ENCODE data around the gene GAK. TPM values are rescaled to one million over a fixed set of nuclear protein-coding genes. Genes with fewer than 3 reads are reported as not detected.

The GAK gene
- total RNA-seq, 1 donor from 2014 or later: 86.9 TPM

DNA sequence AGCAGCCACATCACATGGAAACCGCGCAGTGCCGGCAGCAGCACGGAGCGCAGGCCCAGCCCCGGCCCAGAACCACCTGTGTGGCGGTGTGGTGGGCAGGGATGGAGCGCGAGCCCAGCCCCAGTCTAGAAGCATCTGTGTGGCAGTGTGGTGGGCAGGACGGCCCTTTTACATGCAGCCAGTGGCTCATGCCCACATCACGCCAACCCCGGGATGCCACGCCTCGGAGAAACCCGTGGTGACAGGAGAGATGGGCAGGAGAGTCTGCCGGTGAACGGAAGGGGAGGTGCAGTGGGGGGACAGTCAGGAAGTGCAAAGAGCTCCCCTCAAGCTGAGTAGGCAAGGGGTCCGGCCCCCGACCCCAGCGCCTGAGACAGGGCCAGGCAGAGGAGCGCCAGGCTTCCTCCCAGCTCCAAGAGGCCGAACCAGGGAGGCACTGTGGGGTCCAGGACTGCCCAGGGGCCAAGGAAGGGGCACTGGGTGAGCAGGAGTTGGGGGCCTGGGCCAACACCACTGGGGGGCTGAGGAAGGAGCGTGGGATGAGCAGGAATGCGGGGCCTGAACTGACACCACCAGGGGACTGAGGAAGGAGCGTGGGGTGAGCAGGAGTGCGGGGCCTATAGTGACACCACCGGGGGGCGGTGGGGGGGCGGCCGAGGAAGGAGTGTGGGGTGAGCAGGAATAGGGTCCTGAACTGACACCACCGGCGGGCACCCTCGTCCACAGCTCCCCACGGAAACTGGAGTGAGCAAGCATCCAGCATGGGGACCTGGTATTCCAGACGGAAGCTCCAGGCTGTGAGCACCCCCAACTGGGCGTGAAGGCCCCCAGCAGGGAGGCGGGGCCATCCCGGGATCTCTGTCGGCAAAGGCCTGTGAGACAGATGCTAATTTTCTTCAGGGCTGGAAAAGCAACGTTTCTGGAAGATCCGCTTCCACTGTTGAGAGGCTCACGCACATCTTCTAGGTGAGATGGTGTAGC is 28.8 kb downstream of the GAK start:
- Mint-ChIP-seq H3K36me3 (ENCODE audit: low read depth, unreplicated experiment) (peaks cover 10% of the 10 kb centered on the region), H3K4me1 (ENCODE audit: low read depth, unreplicated experiment) (no peaks in the 10 kb centered on the region), H3K9me3 (ENCODE audit: unreplicated experiment) (no peaks in the 10 kb centered on the region), H3K4me3 (ENCODE audit: unreplicated experiment) (no peak overlapping the region), H3K27ac (ENCODE audit: unreplicated experiment) (no peak overlapping the region), H3K27me3 (ENCODE audit: low read depth, unreplicated experiment) (no peaks in the 10 kb centered on the region)
- Histone ChIP-seq H3K36me3 (ENCODE audit: insufficient read depth, low read length) (peaks cover 2% of the 10 kb centered on the region), H3K9me3 (ENCODE audit: insufficient read depth, low read depth, low read length) (no peaks in the 10 kb centered on the region), H2AFZ (ENCODE audit: low read depth, low read length) (no peak overlapping the region), H4K20me1 (ENCODE audit: insufficient read depth, low read length) (peaks cover 80% of the 10 kb centered on the region), H3K4me3 (ENCODE audit: insufficient read depth, low read depth, low read length) (no peak overlapping the region), H3K79me2 (ENCODE audit: insufficient read depth, low read length) (peaks cover 47% of the 10 kb centered on the region), H3K27me3 (ENCODE audit: insufficient read depth, low read length) (no peaks in the 10 kb centered on the region), H3K27ac (ENCODE audit: low read depth, low read length) (no peak overlapping the region), H3K4me2 (ENCODE audit: low read length) (no peak overlapping the region), H3K4me1 (ENCODE audit: insufficient read depth, low read length) (peaks cover 9% of the 10 kb centered on the region), H3K9ac (ENCODE audit: low read length) (no peak overlapping the region)
- TF ChIP-seq EZH2 (IDR thresholded peaks at IDR 0.05; ENCODE audit: insufficient read depth, low read length): no peak
- TF ChIP-seq, protein P1, sequence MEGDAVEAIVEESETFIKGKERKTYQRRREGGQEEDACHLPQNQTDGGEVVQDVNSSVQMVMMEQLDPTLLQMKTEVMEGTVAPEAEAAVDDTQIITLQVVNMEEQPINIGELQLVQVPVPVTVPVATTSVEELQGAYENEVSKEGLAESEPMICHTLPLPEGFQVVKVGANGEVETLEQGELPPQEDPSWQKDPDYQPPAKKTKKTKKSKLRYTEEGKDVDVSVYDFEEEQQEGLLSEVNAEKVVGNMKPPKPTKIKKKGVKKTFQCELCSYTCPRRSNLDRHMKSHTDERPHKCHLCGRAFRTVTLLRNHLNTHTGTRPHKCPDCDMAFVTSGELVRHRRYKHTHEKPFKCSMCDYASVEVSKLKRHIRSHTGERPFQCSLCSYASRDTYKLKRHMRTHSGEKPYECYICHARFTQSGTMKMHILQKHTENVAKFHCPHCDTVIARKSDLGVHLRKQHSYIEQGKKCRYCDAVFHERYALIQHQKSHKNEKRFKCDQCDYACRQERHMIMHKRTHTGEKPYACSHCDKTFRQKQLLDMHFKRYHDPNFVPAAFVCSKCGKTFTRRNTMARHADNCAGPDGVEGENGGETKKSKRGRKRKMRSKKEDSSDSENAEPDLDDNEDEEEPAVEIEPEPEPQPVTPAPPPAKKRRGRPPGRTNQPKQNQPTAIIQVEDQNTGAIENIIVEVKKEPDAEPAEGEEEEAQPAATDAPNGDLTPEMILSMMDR (IDR thresholded peaks at IDR 0.05; ENCODE audit: insufficient read depth, low read depth, low read length): no peak
- DNase-seq (ENCODE audit: low read depth) (no peak), FAIRE-seq (no peak)

DNA sequence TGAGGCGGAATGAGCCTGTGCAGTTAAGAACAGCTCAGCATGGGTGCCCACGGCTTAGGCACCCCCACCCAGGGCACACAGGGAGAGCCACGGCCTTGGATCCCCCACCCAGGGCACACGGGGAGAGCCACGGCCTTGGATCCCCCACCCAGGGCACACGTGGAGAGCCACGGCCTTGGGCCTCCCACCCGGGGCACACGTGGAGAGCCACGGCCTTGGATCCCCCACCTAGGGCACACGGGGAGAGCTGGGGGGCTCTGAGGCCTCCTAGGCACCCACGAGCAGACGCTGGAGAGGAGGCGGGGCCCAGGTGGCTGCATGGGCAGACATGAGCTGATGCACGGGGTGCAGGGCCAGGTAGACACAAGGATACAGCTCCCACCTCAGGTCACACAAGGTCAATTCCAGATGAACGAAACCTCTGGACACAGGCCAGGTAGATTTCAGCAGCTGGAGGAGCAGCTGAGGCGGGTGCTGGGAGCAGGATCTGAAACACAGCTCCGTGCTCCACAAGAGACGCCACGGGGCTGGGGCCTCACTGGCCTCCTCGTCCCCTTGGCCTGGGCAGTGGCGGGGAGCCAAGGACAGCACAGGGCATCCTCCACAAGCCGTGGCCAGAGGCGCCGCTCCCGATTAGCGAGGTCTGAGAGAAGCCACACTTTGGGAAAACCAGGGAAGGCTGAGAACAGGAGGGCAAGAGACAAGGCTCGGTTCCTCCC is 30.8 kb downstream of the GAK start:
- H3K27me3 Mint-ChIP-seq (ENCODE audit: low read depth, unreplicated experiment): no peaks in the 10 kb centered on the region
- H3K27me3 ChIP-seq (ENCODE audit: insufficient read depth, low read length): no peaks in the 10 kb centered on the region
- DNase-seq (ENCODE audit: low read depth): no peak
- H3K27ac ChIP-seq (ENCODE audit: low read depth, low read length): no peak overlapping the region
- H2AFZ ChIP-seq (ENCODE audit: low read depth, low read length): no peak overlapping the region
- H3K79me2 ChIP-seq (ENCODE audit: insufficient read depth, low read length): peaks cover 34% of the 10 kb centered on the region
- H3K4me3 Mint-ChIP-seq (ENCODE audit: unreplicated experiment): no peak overlapping the region
- FAIRE-seq: no peak
- no peak for TF ChIP-seq EZH2 (IDR thresholded peaks at IDR 0.05; ENCODE audit: insufficient read depth, low read length)
- TF ChIP-seq, protein P1 (IDR thresholded peaks at IDR 0.05; ENCODE audit: insufficient read depth, low read depth, low read length): no peak
- H3K4me2 ChIP-seq (ENCODE audit: low read length): no peak overlapping the region
- no peaks in the 10 kb centered on the region for H3K4me1 ChIP-seq (ENCODE audit: insufficient read depth, low read length)
- H3K4me1 Mint-ChIP-seq (ENCODE audit: low read depth, unreplicated experiment): no peaks in the 10 kb centered on the region
- H3K36me3 ChIP-seq (ENCODE audit: insufficient read depth, low read length): peaks cover 5% of the 10 kb centered on the region
- no peaks in the 10 kb centered on the region for H3K9me3 ChIP-seq (ENCODE audit: insufficient read depth, low read depth, low read length)
- H3K27ac Mint-ChIP-seq (ENCODE audit: unreplicated experiment): no peak overlapping the region
- peaks cover 68% of the 10 kb centered on the region for H4K20me1 ChIP-seq (ENCODE audit: insufficient read depth, low read length)
- H3K9me3 Mint-ChIP-seq (ENCODE audit: unreplicated experiment): no peaks in the 10 kb centered on the region
- H3K9ac ChIP-seq (ENCODE audit: low read length): no peak overlapping the region
- no peak overlapping the region for H3K4me3 ChIP-seq (ENCODE audit: insufficient read depth, low read depth, low read length)
- H3K36me3 Mint-ChIP-seq (ENCODE audit: low read depth, unreplicated experiment): peaks cover 10% of the 10 kb centered on the region

Data from astrocyte (in vitro differentiated cells and primary cell).